Endodermal cell (in vitro differentiated cells): ENCODE data around the gene HNRNPD. TPM values are rescaled to one million over a fixed set of nuclear protein-coding genes. Genes with fewer than 3 reads are reported as not detected.
"Not testable (repeated sequence)": the region's sequence is repeated elsewhere in the genome, so short reads cannot be mapped to it uniquely, and the experiment has no call there.

ENCODE experiments used
- DNase-seq: peaks from one replicate; pipeline ENCODE4 v3.0.0-alpha.2; 2017
- H3K27ac ChIP-seq: 2 replicates; pipeline ENCODE4 v1.5.1; 2013; ENCODE audit warnings: mild to moderate bottlenecking, low read depth, low read length, moderate library complexity
- H3K27me3 ChIP-seq: 2 replicates; pipeline ENCODE4 v1.6.1; 2013; ENCODE audit warnings: mild to moderate bottlenecking, low read length, moderate library complexity; ENCODE audit not compliant: insufficient read depth, control insufficient read depth, poor library complexity, severe bottlenecking
- H3K36me3 ChIP-seq: 2 replicates; pipeline ENCODE4 v1.7.0; 2013; ENCODE audit warnings: mild to moderate bottlenecking, low read length, moderate library complexity; ENCODE audit not compliant: control insufficient read depth, insufficient read depth
- H3K4me1 ChIP-seq: one replicate; pipeline ENCODE4 v1.7.0; 2013; ENCODE audit warnings: low read length; ENCODE audit not compliant: control insufficient read depth, insufficient read depth
- H3K4me3 ChIP-seq: 2 replicates; pipeline ENCODE4 v1.5.1; 2013; ENCODE audit warnings: mild to moderate bottlenecking, low read length, moderate library complexity
- H3K9ac ChIP-seq: 2 replicates; pipeline ENCODE4 v1.6.1; 2013; ENCODE audit warnings: mild to moderate bottlenecking, low read length, moderate library complexity; ENCODE audit not compliant: poor library complexity, severe bottlenecking; ENCODE audit errors: extremely low read depth
- H3K9me3 ChIP-seq: 2 replicates; pipeline ENCODE4 v1.6.1; 2013; ENCODE audit warnings: mild to moderate bottlenecking, low read length, moderate library complexity; ENCODE audit not compliant: control insufficient read depth
- H3K27ac Mint-ChIP-seq: 2 replicates; pipeline ENCODE4 v1.8.0; 2020; ENCODE audit warnings: mixed read lengths
- H3K27me3 Mint-ChIP-seq: 2 replicates; pipeline ENCODE4 v1.8.0; 2021; ENCODE audit warnings: mild to moderate bottlenecking, mixed read lengths; ENCODE audit not compliant: insufficient read depth
- H3K36me3 Mint-ChIP-seq: 2 replicates; pipeline ENCODE4 v1.8.0; 2020; ENCODE audit warnings: low read depth, mixed read lengths
- H3K4me1 Mint-ChIP-seq: 2 replicates; pipeline ENCODE4 v1.8.0; 2020; ENCODE audit warnings: mixed read lengths
- H3K4me3 Mint-ChIP-seq: 2 replicates; pipeline ENCODE4 v1.8.0; 2020; ENCODE audit warnings: mild to moderate bottlenecking, moderate library complexity, mixed read lengths
- H3K9me3 Mint-ChIP-seq: 2 replicates; pipeline ENCODE4 v1.8.0; 2020; ENCODE audit warnings: mild to moderate bottlenecking, mixed read lengths
- WGBS, 2 experiments: methylation state at CpG; one replicate each; pipeline versions ENCODE4 v1.1.5 to v1.1.7; 2013; ENCODE audit warnings: missing lambda C conversion rate in 2 of 2, mixed read lengths in 1 of 2; ENCODE audit not compliant: insufficient coverage in 1 of 2, insufficient read length in 1 of 2; 5-methylcytosine and 5-hydroxymethylcytosine counted together
- total RNA-seq, 2 donors: library from RNA; stranded (reverse); fragmentation: NEBNext Ultra II Directional in 1 of 2; extraction: Animal tissue kit (Norgen Biotek cat#: 25700) in 1 of 2; gene quantifications; 2 replicates in 1 of 2; 3 replicates in 1 of 2; pipeline ENCODE4 v1.2.1, GENCODE V29; 2021
- TF ChIP-seq, protein P1 (sequence below): fragments of 200-600 bp; sonication (generic); conservative IDR thresholded peaks from 2 replicates; pipeline ENCODE4 v1.5.0; 2021; ENCODE audit warnings: antibody characterized with exemption, mild to moderate bottlenecking

Gene HNRNPD
- total RNA-seq, 2 donors from 2014 or later: 462 to 562 TPM

- TF ChIP-seq, protein P1, sequence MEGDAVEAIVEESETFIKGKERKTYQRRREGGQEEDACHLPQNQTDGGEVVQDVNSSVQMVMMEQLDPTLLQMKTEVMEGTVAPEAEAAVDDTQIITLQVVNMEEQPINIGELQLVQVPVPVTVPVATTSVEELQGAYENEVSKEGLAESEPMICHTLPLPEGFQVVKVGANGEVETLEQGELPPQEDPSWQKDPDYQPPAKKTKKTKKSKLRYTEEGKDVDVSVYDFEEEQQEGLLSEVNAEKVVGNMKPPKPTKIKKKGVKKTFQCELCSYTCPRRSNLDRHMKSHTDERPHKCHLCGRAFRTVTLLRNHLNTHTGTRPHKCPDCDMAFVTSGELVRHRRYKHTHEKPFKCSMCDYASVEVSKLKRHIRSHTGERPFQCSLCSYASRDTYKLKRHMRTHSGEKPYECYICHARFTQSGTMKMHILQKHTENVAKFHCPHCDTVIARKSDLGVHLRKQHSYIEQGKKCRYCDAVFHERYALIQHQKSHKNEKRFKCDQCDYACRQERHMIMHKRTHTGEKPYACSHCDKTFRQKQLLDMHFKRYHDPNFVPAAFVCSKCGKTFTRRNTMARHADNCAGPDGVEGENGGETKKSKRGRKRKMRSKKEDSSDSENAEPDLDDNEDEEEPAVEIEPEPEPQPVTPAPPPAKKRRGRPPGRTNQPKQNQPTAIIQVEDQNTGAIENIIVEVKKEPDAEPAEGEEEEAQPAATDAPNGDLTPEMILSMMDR: no peak
- no peaks in the 10 kb centered on the region for H3K4me1 ChIP-seq
- no peaks in the 10 kb centered on the region for H3K27me3 ChIP-seq
- H3K4me3 Mint-ChIP-seq: peak overlapping the region; percentile 94
- no peaks in the 10 kb centered on the region for H3K9me3 ChIP-seq
- H3K4me3 ChIP-seq: peak overlapping the region; percentile 99
- peaks cover 52% of the 10 kb centered on the region for H3K36me3 Mint-ChIP-seq
- H3K9me3 Mint-ChIP-seq: no peaks in the 10 kb centered on the region
- peak overlapping the region; percentile 95 for H3K9ac ChIP-seq
- WGBS, 2 experiments: 0 to 3% methylated on average over 1 to 8 of the region's 8 CpGs
- H3K4me1 Mint-ChIP-seq: peaks cover 40% of the 10 kb centered on the region
- H3K27ac ChIP-seq: no peak overlapping the region
- no peak for DNase-seq
- peaks cover 3% of the 10 kb centered on the region for H3K27me3 Mint-ChIP-seq
- H3K36me3 ChIP-seq: peaks cover 58% of the 10 kb centered on the region
- peak overlapping the region; percentile 99 for H3K27ac Mint-ChIP-seq
These were observed 2.3 kb downstream of the HNRNPD start for GRCh38 chr4:82371497-82371896.

- 84% methylated on average over 4 to 5 of the region's 5 CpGs for WGBS, 2 experiments
- DNase-seq: no peak
- Mint-ChIP-seq H3K9me3 (no peaks in the 10 kb centered on the region), H3K27me3 (no peaks in the 10 kb centered on the region), H3K27ac (peak overlapping the region; percentile 62), H3K4me3 (peak overlapping the region; percentile 11), H3K36me3 (peaks cover 63% of the 10 kb centered on the region), H3K4me1 (peaks cover 42% of the 10 kb centered on the region)
- peak overlapping the region; percentile 99 for H3K4me3 ChIP-seq
- no peaks in the 10 kb centered on the region for H3K27me3 ChIP-seq
- TF ChIP-seq, protein P1: no peak
- H3K36me3 ChIP-seq: peaks cover 80% of the 10 kb centered on the region
- no peaks in the 10 kb centered on the region for H3K9me3 ChIP-seq
- no peak overlapping the region for H3K27ac ChIP-seq
- H3K4me1 ChIP-seq: no peaks in the 10 kb centered on the region
- H3K9ac ChIP-seq: no peak overlapping the region
These were observed 6.2 kb downstream of the HNRNPD start for GRCh38 chr4:82367438-82368097.

GRCh38 chr4:82366431-82366830 lies 7.4 kb downstream of the HNRNPD start:
- DNase-seq, H3K27ac ChIP-seq, H3K4me3 Mint-ChIP-seq, H3K27me3 Mint-ChIP-seq, H3K27ac Mint-ChIP-seq, H3K9me3 Mint-ChIP-seq, H3K4me3 ChIP-seq, H3K4me1 ChIP-seq, H3K27me3 ChIP-seq, H3K9ac ChIP-seq, H3K9me3 ChIP-seq: not testable (repeated sequence)
- 85 to 97% methylated on average over 11 of the region's 11 CpGs for WGBS, 2 experiments
- peaks cover 46% of the 10 kb centered on the region for H3K4me1 Mint-ChIP-seq
- H3K36me3 ChIP-seq: peaks cover 80% of the 10 kb centered on the region
- H3K36me3 Mint-ChIP-seq: peaks cover 53% of the 10 kb centered on the region
